ENCODE measurements around the gene EPHA6.

GRCh38 chr3:96796101-96796500 lies 18.3 kb upstream of the EPHA6 start:
- TF ChIP-seq POLR2A (IDR thresholded peaks at IDR 0.05) = no peak
- TF ChIP-seq CTCF (IDR thresholded peaks at IDR 0.05) = no peak
